Endometrial microvascular endothelial cells (primary cell): ENCODE data around the gene KIAA0408. TPM values are rescaled to one million over a fixed set of nuclear protein-coding genes. Genes with fewer than 3 reads are reported as not detected.
"Not testable (repeated sequence)": the region's sequence is repeated elsewhere in the genome, so short reads cannot be mapped to it uniquely, and the experiment has no call there.

Source experiments
- in situ Hi-C: cut with HindIII; loops from 2 replicates; pipeline ENCODE4 v1.10.0; 2017; ENCODE audit warnings: low sequenced_read_pairs, low pct_unique_long_range_greater_than_20kb; ENCODE audit errors: inconsistent ontology term
- total RNA-seq: library from RNA; depleted of rRNA; stranded (reverse); fragments of >200 nt; gene quantifications from one replicate; pipeline ENCODE4 v1.2.3, GENCODE V29; 2015; ENCODE audit errors: inconsistent ontology term

The KIAA0408 gene
- total RNA-seq, 1 donor from 2014 or later: not detected

- in situ Hi-C loops: not testable (repeated sequence)
These were observed 30.6 kb downstream of the KIAA0408 start for GRCh38 chr6:127428562-127428961.

GRCh38 chr6:127423921-127424320 lies 35.3 kb downstream of the KIAA0408 start:
- in situ Hi-C loops: no loop called here

GRCh38 chr6:127421164-127421563 lies 38.0 kb downstream of the KIAA0408 start:
- in situ Hi-C loops: not testable (repeated sequence)

- in situ Hi-C loops: no loop called here
These were observed 38.6 kb downstream of the KIAA0408 start for GRCh38 chr6:127420556-127420955.

- in situ Hi-C loops: no loop called here
These were observed 44.1 kb downstream of the KIAA0408 start for GRCh38 chr6:127415096-127415495.

- in situ Hi-C loops: not testable (repeated sequence)
These were observed 46.1 kb downstream of the KIAA0408 start for GRCh38 chr6:127413123-127413522.

- in situ Hi-C loops: not testable (repeated sequence)
These were observed 47.2 kb downstream of the KIAA0408 start for GRCh38 chr6:127412016-127412415.

Other genes starting within 250 kb of the KIAA0408 start
- 16.8 TPM for gene RNF146, start 192.5 kb downstream of the KIAA0408 start, total RNA-seq
- 93.4 TPM for gene ECHDC1, start 115.8 kb downstream of the KIAA0408 start, total RNA-seq
- gene C6orf58, start 117.8 kb upstream of the KIAA0408 start, total RNA-seq: not detected